ENCODE results near the gene RNH1.
"Not testable (repeated sequence)": the region's sequence is repeated elsewhere in the genome, so short reads cannot be mapped to it uniquely, and the experiment has no call there.

Gene RNH1

DNA sequence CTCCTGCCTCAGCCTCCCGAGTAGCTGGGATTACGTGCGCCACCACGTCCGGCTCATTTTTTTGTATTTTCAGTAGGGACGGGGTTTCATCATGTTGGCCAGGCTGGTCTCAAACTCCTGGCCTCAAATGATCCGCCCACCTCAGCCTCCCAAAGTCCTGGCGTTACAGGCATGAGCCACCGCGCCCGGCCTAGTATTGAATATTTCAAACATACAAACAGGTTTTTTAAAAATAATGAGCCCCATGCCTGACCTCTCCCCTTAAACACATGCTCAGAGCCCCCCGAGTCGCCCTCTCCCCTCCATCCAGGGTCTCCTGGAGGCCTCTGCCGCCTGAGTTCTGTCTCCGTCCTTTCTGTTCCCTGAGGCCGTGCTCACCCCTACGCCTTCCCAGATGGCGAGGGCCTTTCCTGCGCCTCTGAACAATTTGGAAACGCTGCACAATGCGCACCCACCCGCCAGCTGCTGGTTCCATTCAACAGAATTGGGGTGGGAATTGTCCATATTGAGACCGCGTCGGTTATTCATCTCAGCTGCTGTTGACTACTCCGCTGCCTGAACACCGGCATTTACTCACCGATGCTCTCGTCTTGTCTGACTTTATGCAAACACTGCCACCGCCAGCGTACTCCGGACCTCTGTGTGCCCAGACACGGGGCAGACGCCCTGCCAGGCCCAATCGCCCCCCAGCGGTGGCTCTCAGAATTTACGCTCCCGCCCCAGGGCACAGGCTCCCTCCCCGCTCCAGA, 13.6 kb upstream of the RNH1 start:
- peak; percentile 20 for DNase-seq (ENCODE audit: low spot score)

GRCh38 chr11:518463-519202, 11.6 kb upstream of the RNH1 start:
- peak; percentile 96 for DNase-seq (ENCODE audit: low spot score)

GRCh38 chr11:516918-517685, 10.1 kb upstream of the RNH1 start:
- DNase-seq (ENCODE audit: low spot score), result not testable (repeated sequence)

DNA sequence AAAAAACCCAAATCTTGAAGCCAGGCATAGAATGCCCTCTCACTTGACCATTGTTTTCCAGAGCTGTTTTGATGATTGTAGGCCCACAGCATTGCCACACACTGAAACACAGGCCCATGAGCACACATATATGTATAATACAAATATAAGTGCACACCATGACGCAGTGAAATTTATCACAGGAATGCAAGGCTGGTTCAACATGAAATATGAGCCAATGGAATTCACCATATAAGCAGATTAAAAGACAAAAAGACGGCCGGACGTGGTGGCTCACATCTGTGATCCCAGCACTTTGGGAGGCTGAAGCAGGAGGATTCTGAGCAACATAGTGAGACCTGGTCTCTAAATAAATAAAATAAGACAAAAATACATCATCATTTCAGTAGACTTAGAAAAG, 9.4 kb upstream of the RNH1 start:
- no peak for DNase-seq (ENCODE audit: low spot score)

- no peak for DNase-seq (ENCODE audit: low spot score)
Measured at GRCh38 chr11:515131-515530, 8.1 kb upstream of the RNH1 start.

GRCh38 chr11:514606-515005, 7.6 kb upstream of the RNH1 start:
- no peak for DNase-seq (ENCODE audit: low spot score)

- DNase-seq (ENCODE audit: low spot score), result no peak
Measured at GRCh38 chr11:512761-513595, 5.9 kb upstream of the RNH1 start.

DNA sequence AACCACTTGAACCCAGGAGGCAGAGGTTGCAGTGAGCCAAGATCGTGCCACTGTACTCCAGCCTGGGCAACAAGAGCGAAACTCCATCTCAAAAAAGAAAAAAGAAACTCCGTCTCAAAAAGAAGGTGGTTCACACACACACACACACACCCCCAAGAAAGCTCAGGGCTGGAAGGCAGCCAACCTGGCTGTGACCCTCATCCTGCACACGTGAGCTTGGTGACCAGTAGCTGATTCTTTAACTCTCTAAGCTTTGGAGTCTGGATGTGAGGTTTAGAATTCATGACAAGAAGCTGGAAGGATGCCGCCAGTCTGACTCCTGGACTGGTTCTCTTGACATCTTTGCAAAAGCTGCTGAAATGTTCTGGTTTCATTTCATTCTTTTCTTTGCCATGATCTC, 1.9 kb upstream of the RNH1 start:
- no peak for DNase-seq (ENCODE audit: low spot score)

DNA sequence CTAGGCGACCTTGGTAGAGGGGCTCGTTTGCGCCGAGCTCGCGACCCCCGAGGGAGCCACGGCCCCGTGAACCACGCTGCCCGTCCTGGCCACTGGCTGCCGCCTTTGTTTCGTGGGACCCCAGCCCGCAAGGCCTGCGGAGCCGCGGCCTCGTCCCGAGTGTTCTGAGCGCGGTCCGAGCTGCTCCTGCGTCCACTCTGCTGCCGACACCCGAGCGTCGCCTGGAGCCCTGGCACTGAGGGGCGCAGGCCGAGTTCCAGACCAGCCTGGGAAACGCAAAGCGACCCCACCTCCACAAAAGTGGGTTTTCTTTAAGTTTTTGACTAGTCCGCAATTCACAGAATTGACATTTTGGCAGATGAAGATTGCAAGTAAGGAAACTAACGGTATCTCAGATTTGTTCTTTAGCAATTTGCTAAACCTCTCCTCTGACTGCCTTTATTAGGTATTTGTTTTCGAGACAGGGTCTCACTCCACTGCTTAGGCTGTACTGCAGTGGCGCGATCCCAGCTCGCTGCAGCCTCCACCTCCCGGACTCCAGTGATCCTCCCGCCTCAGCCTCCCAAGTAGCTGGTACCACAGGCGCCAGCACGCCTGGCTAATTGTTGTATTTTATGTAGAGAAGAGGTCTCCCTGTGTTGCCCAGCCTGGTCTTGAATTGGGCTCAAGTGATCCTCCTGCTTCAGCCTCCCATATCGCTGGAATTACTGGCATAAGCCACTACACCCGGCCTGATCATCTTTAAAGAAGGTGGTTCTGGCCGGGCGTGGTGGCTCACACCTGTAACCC, 879 bp upstream of the RNH1 start:
- DNase-seq (ENCODE audit: low spot score), result no peak

- peak; percentile 99 for DNase-seq (ENCODE audit: low spot score)
Measured at GRCh38 chr11:506238-506994, 626 bp downstream of the RNH1 start.

DNA sequence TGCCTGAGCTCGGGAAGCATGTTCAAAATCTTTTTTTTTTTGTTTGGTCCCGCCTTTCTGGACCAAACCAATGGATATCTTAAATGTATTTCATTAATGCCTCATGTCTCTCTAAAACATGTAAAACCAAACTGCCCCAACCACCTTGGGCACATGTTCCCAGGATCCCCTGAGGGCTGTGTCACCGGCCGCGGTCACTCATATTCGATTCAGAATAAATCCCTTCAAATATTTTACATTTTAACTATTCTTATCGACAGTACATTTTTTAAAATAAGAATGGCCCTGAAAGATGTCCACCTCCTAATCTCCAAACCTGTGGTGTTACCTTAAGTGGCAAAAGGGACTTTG, 2.1 kb downstream of the RNH1 start:
- no peak for DNase-seq (ENCODE audit: low spot score)

GRCh38 chr11:504053-504993, 2.7 kb downstream of the RNH1 start:
- DNase-seq (ENCODE audit: low spot score), result peak; percentile 66

GRCh38 chr11:503179-503981, 3.7 kb downstream of the RNH1 start:
- DNase-seq (ENCODE audit: low spot score), result peak; percentile 11

- peak; percentile 13 for DNase-seq (ENCODE audit: low spot score)
Measured at GRCh38 chr11:502288-503178, 4.5 kb downstream of the RNH1 start.

DNA sequence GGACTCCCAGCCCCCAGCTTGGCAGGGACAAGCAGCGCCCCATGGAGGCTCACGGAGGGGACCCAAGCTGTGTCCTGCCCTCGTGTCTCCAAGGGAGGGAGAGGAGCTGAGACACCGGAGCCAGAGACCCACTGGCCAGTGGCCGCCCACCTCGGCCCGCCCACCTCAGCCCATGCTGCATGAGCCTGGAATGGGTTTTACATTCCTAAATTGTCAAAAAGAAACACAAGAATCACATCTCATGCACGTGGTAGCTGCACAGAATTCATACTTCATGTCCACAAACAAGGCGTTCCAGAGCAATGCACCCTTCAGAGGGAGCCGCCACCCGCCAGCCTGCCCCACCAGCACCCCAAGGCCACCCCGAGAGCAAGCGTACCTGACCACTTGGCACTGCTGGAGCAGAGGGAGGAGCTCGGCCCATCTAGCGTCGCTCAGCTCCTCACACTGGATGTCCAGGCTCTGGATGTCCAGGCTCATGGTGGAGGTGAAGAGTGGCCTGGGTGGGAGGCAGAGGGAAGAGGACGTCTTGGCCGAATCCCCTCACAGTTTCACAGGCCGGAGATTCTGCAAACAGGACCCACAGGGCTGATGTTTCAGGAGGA, 5.3 kb downstream of the RNH1 start:
- DNase-seq (ENCODE audit: low spot score), result no peak

GRCh38 chr11:501001-501682, 5.9 kb downstream of the RNH1 start:
- DNase-seq (ENCODE audit: low spot score), result no peak
